ENCODE data around the gene DMPK. TPM values are rescaled to one million over a fixed set of nuclear protein-coding genes. Genes with fewer than 3 reads are reported as not detected.

Gene DMPK
- total and polyA plus RNA-seq, 2 experiments from 2014 or later: 25.2 to 46.0 TPM

- WGBS (ENCODE audit: low lambda C conversion rate, missing lambda C conversion rate): 20% methylated on average over 10 of the region's 10 CpGs
- peak; percentile 78 for DNase-seq (ENCODE audit: low spot score)
- H4K20me1 ChIP-seq (ENCODE audit: insufficient read depth, poor library complexity, severe bottlenecking): no peaks in the 10 kb centered on the region
- no peaks in the 10 kb centered on the region for H3K36me3 ChIP-seq (replicated peaks; ENCODE audit: insufficient read depth, low read depth)
- H3K27ac ChIP-seq: no peak overlapping the region
- no peaks in the 10 kb centered on the region for H3K27me3 ChIP-seq
- no peaks in the 10 kb centered on the region for H3K4me1 ChIP-seq (ENCODE audit: insufficient read depth)
- H3K79me2 ChIP-seq: no peaks in the 10 kb centered on the region
- peak overlapping the region; percentile 30 for H3K4me2 ChIP-seq
- H3K4me3 ChIP-seq: no peak overlapping the region
- H3K9me2 ChIP-seq (replicated peaks; ENCODE audit: insufficient read depth): no peaks in the 10 kb centered on the region
- H3K9me3 ChIP-seq (ENCODE audit: low read depth): no peaks in the 10 kb centered on the region
- no peak overlapping the region for H2AFZ ChIP-seq
- TF ChIP-seq CTCF (IDR thresholded peaks at IDR 0.05; ENCODE audit: poor library complexity) (peak; percentile 89), EZH2 (IDR thresholded peaks at IDR 0.05; ENCODE audit: borderline replicate concordance) (no peak)
Observed at GRCh38 chr19:45798995-45799517, 16.8 kb upstream of the DMPK start.

GRCh38 chr19:45794627-45795026 is 12.3 kb upstream of the DMPK start:
- Histone ChIP-seq H3K4me2 (no peak overlapping the region), H3K36me3 (replicated peaks; ENCODE audit: insufficient read depth, low read depth) (no peaks in the 10 kb centered on the region), H3K4me1 (ENCODE audit: insufficient read depth) (no peaks in the 10 kb centered on the region), H3K27me3 (no peaks in the 10 kb centered on the region), H3K9me3 (ENCODE audit: low read depth) (no peaks in the 10 kb centered on the region), H3K27ac (no peak overlapping the region), H2AFZ (no peak overlapping the region), H4K20me1 (ENCODE audit: insufficient read depth, poor library complexity, severe bottlenecking) (peaks cover 5% of the 10 kb centered on the region), H3K79me2 (peaks cover 26% of the 10 kb centered on the region), H3K4me3 (no peak overlapping the region), H3K9me2 (replicated peaks; ENCODE audit: insufficient read depth) (no peaks in the 10 kb centered on the region)
- 84% methylated on average over 2 of the region's 2 CpGs for WGBS (ENCODE audit: low lambda C conversion rate, missing lambda C conversion rate)
- DNase-seq (ENCODE audit: low spot score): no peak
- TF ChIP-seq EZH2 (IDR thresholded peaks at IDR 0.05; ENCODE audit: borderline replicate concordance) (no peak), CTCF (IDR thresholded peaks at IDR 0.05; ENCODE audit: poor library complexity) (no peak), EZH2phosphoT487 (IDR thresholded peaks at IDR 0.05; ENCODE audit: low read depth, severe bottlenecking, unreplicated experiment) (no peak)

- TF ChIP-seq CTCF (IDR thresholded peaks at IDR 0.05; ENCODE audit: poor library complexity): no peak
- TF ChIP-seq EZH2phosphoT487 (IDR thresholded peaks at IDR 0.05; ENCODE audit: low read depth, severe bottlenecking, unreplicated experiment): no peak
- no peak for TF ChIP-seq EZH2 (IDR thresholded peaks at IDR 0.05; ENCODE audit: borderline replicate concordance)
- DNase-seq (ENCODE audit: low spot score): no peak
- Histone ChIP-seq H3K27me3 (no peaks in the 10 kb centered on the region), H2AFZ (no peak overlapping the region), H3K4me3 (no peak overlapping the region), H3K9me3 (ENCODE audit: low read depth) (no peaks in the 10 kb centered on the region), H3K4me2 (no peak overlapping the region), H3K4me1 (ENCODE audit: insufficient read depth) (no peaks in the 10 kb centered on the region), H4K20me1 (ENCODE audit: insufficient read depth, poor library complexity, severe bottlenecking) (peaks cover 5% of the 10 kb centered on the region), H3K36me3 (replicated peaks; ENCODE audit: insufficient read depth, low read depth) (no peaks in the 10 kb centered on the region), H3K9me2 (replicated peaks; ENCODE audit: insufficient read depth) (no peaks in the 10 kb centered on the region), H3K27ac (no peak overlapping the region), H3K79me2 (peaks cover 34% of the 10 kb centered on the region)
- 70% methylated on average over 6 of the region's 6 CpGs for WGBS (ENCODE audit: low lambda C conversion rate, missing lambda C conversion rate)
Observed at GRCh38 chr19:45793876-45794275, 11.6 kb upstream of the DMPK start.

- no peaks in the 10 kb centered on the region for H3K4me1 ChIP-seq (ENCODE audit: insufficient read depth)
- WGBS (ENCODE audit: low lambda C conversion rate, missing lambda C conversion rate): 43% methylated on average over 3 of the region's 3 CpGs
- H2AFZ ChIP-seq: no peak overlapping the region
- no peak for DNase-seq (ENCODE audit: low spot score)
- no peak for TF ChIP-seq EZH2phosphoT487 (IDR thresholded peaks at IDR 0.05; ENCODE audit: low read depth, severe bottlenecking, unreplicated experiment)
- TF ChIP-seq CTCF (IDR thresholded peaks at IDR 0.05; ENCODE audit: poor library complexity): no peak
- TF ChIP-seq EZH2 (IDR thresholded peaks at IDR 0.05; ENCODE audit: borderline replicate concordance): no peak
- H3K79me2 ChIP-seq: peaks cover 35% of the 10 kb centered on the region
- peaks cover 5% of the 10 kb centered on the region for H4K20me1 ChIP-seq (ENCODE audit: insufficient read depth, poor library complexity, severe bottlenecking)
- no peak overlapping the region for H3K4me2 ChIP-seq
- H3K36me3 ChIP-seq (replicated peaks; ENCODE audit: insufficient read depth, low read depth): no peaks in the 10 kb centered on the region
- H3K9me2 ChIP-seq (replicated peaks; ENCODE audit: insufficient read depth): no peaks in the 10 kb centered on the region
- no peak overlapping the region for H3K4me3 ChIP-seq
- H3K27ac ChIP-seq: no peak overlapping the region
- no peaks in the 10 kb centered on the region for H3K27me3 ChIP-seq
- no peaks in the 10 kb centered on the region for H3K9me3 ChIP-seq (ENCODE audit: low read depth)
Observed at GRCh38 chr19:45793178-45793564, 10.9 kb upstream of the DMPK start.
